ENCODE results near the gene CCDC134. TPM values are rescaled to one million over a fixed set of nuclear protein-coding genes. Genes with fewer than 3 reads are reported as not detected.
"Not testable (repeated sequence)": the region's sequence is repeated elsewhere in the genome, so short reads cannot be mapped to it uniquely, and the experiment has no call there.

The CCDC134 gene
- total RNA-seq, 2 experiments from 2014 or later, result 21.0 to 21.6 TPM

DNA sequence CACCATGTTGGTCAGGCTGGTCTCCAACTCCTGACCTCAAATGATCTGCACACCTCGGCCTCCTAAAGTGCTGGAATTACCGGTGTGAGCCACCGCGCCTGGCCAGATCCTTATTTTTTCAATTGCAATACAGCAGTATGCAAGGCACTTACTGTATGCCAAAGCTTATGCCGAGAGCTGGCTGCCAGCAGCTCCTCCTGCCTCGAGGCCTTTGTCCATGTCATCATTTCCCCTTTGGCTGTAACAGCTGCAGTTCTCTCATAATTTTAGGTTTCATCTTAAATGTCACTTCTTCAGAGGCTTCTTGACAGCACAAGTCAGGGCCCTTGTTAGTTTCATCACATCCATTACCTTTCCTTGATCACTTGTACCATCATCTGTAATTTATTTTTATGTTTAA lies 30.9 kb downstream of the CCDC134 start:
- Mint-ChIP-seq H3K27ac (peak overlapping the region; percentile 100), H3K4me1 (peaks cover 42% of the 10 kb centered on the region), H3K36me3 (ENCODE audit: low read depth) (peaks cover 50% of the 10 kb centered on the region), H3K4me3 (peak overlapping the region; percentile 93), H3K9me3 (peaks cover 7% of the 10 kb centered on the region), H3K27me3 (no peaks in the 10 kb centered on the region)
- DNase-seq, result no peak
- ChIA-PET POLR2A (no interaction called here), CTCF (interaction anchor here (0.7 to 2.4 kb wide), 6 partner anchors 9 to 194 kb away, joined by 3 to 11 read pairs (median 4); no protein-coding TSS in a partner anchor)

- peaks cover 7% of the 10 kb centered on the region for H3K9me3 Mint-ChIP-seq
- peaks cover 48% of the 10 kb centered on the region for H3K4me1 Mint-ChIP-seq
- CTCF ChIA-PET, result interaction anchor here (0.7 to 2.4 kb wide), 7 partner anchors 9 to 193 kb away, joined by 3 to 11 read pairs (median 6); partner anchors contain the start of gene CENPM
- H3K36me3 Mint-ChIP-seq (ENCODE audit: low read depth), result peaks cover 55% of the 10 kb centered on the region
- peak overlapping the region; percentile 93 for H3K4me3 Mint-ChIP-seq
- H3K27me3 Mint-ChIP-seq, result no peaks in the 10 kb centered on the region
- POLR2A ChIA-PET, result interaction anchor here (0.5 to 1.2 kb wide), 7 partner anchors 11 to 280 kb away, joined by 3 to 8 read pairs (median 4); partner anchors contain the start of genes CCDC134 and NDUFA6
- peak overlapping the region; percentile 100 for H3K27ac Mint-ChIP-seq
- no peak for DNase-seq
These were observed 31.5 kb downstream of the CCDC134 start for GRCh38 chr22:41831828-41832552.

DNA sequence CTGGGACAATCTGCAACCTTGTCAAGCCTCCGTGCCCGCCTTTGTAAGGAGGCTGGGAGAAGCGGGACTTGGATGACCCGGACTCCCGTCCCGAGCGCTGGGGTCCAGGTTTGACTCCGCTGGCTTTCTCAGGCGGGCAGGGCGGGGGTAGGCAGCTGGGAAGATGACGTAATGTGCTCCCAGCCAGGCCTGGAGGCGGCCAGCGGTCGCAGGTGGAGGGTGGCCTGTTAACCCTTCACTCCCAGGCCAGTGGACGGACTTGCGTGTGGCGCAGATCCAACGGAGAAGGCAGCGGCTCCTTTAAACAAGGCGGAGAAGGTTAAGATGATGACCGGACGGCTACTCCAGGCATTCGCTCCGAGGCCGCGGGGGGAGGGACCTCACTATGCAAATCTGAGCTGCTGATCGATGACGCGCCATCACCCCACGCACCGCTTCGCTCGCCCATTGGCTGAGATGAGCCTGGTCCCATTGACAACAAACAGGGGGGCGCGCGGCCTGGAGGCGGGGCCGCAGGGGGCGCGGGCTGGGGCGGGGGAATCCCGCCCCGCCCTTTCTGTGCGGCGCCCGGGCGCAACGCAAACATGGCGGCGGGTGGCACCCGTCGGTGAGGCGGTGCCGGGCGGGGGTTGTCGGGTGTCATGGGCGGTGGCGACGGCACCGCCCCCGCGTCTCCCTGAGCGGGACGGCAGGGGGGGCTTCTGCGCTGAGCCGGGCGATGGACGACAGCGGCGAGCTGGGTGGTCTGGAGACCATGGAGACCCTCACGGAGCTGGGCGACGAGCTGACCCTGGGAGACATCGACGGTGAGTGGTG lies 32.3 kb downstream of the CCDC134 start, which contains the start of gene SREBF2:
Gene SREBF2 (plus strand): TSS at position 553 of the 816 bp plus-strand sequence. CDS start 166 bp downstream, at position 719.
- Mint-ChIP-seq H3K36me3 (ENCODE audit: low read depth) (peaks cover 57% of the 10 kb centered on the region), H3K9me3 (peaks cover 7% of the 10 kb centered on the region), H3K4me3 (peak within 1 kb of the TSS; percentile 93), H3K27me3 (no peaks in the 10 kb centered on the region), H3K27ac (peak within 1 kb of the TSS; percentile 100), H3K4me1 (peaks cover 47% of the 10 kb centered on the region)
- CTCF ChIA-PET, result interaction anchor here (0.6 to 2.4 kb wide), 6 partner anchors 10 to 136 kb away, joined by 3 to 11 read pairs (median 6); partner anchors contain the start of gene CENPM
- POLR2A ChIA-PET, result interaction anchor here (0.5 to 1.2 kb wide), 7 partner anchors 10 to 281 kb away, joined by 3 to 8 read pairs (median 4); partner anchors contain the start of genes CCDC134 and NDUFA6
- DNase-seq, result peak; percentile 100

DNA sequence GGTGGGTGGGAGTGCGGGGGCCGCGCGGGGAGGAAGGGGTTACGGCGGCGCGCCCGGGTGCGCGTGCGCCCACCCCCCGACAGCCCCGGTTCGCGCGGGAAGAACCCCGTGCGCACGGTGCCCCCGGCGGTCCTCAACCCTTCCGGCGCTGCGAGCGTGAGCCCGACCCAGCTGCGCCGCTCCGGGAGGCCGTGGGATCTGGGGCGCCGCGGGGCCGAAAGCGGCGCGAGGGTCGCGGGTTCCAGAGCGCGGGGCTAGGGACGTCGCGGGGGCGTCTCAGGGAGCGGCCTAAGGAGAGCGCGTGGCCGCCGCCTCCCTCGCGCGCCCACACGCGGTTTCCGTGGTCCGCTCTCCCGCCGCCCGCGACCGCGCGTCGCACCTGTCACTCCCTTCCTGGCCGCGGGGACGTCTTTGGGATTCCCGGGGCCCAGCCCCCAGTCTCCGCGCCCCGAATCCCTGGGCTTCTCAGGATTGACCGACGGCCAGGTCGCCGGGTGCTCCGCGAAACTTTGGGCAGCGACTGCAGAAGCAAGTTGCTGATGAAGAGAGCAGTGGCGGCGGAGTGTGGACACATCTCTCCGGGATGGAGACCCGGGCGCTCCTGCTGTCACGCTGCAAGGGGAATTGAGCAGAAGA lies 33.0 kb downstream of the CCDC134 start:
- ChIA-PET POLR2A (interaction anchor here (0.5 to 1.2 kb wide), 3 partner anchors 24 to 91 kb away, joined by 4 to 8 read pairs (median 7); partner anchors contain the start of gene CCDC134), CTCF (interaction anchor here (0.6 to 2.4 kb wide), 7 partner anchors 9 to 136 kb away, joined by 3 to 11 read pairs (median 6); partner anchors contain the start of gene CENPM)
- DNase-seq, result peak; percentile 43
- Mint-ChIP-seq H3K4me1 (peaks cover 53% of the 10 kb centered on the region), H3K27ac (peak overlapping the region; percentile 100), H3K36me3 (ENCODE audit: low read depth) (peaks cover 64% of the 10 kb centered on the region), H3K27me3 (no peaks in the 10 kb centered on the region), H3K9me3 (peaks cover 7% of the 10 kb centered on the region), H3K4me3 (peak overlapping the region; percentile 93)

- DNase-seq, result no peak
- ChIA-PET POLR2A (interaction anchor here (0.5 kb wide), 1 partner anchor 90 kb away, joined by 4 read pairs; no protein-coding TSS in a partner anchor), CTCF (interaction anchor here (1.7 to 1.8 kb wide), 2 partner anchors 12 to 25 kb away, joined by 4 to 5 read pairs; no protein-coding TSS in a partner anchor)
- Mint-ChIP-seq H3K4me1 (peaks cover 60% of the 10 kb centered on the region), H3K27ac (peak overlapping the region; percentile 90), H3K36me3 (ENCODE audit: low read depth) (peaks cover 69% of the 10 kb centered on the region), H3K4me3 (peak overlapping the region; percentile 90), H3K9me3 (peaks cover 7% of the 10 kb centered on the region), H3K27me3 (no peaks in the 10 kb centered on the region)
These were observed 33.8 kb downstream of the CCDC134 start for GRCh38 chr22:41834005-41834944.

DNA sequence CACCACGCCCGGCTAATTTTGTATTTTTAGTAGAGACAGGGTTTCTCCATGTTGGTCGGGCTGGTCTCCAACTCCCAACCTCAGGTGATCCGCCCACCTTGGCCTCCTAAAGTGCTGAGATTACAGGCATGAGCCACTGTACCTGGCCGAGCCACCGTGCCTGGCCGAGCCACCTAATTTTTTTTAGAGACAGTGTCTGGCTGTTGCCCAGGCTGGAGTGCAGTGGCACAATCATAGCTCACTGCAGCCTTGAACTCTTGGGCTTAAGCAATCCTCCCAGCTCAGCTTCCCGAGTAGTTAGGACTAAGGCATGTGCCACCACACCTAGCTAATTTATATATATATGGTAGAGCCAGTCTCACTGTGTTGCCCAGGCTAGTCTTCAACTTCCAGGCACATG lies 35.0 kb downstream of the CCDC134 start:
- H3K4me3 Mint-ChIP-seq, DNase-seq, H3K27me3 Mint-ChIP-seq, H3K9me3 Mint-ChIP-seq, POLR2A ChIA-PET, H3K27ac Mint-ChIP-seq: not testable (repeated sequence)
- CTCF ChIA-PET, result interaction anchor here (0.7 to 1.8 kb wide), 2 partner anchors 24 to 37 kb away, joined by 3 to 4 read pairs; no protein-coding TSS in a partner anchor
- Mint-ChIP-seq H3K36me3 (ENCODE audit: low read depth) (peaks cover 67% of the 10 kb centered on the region), H3K4me1 (peaks cover 66% of the 10 kb centered on the region)

DNA sequence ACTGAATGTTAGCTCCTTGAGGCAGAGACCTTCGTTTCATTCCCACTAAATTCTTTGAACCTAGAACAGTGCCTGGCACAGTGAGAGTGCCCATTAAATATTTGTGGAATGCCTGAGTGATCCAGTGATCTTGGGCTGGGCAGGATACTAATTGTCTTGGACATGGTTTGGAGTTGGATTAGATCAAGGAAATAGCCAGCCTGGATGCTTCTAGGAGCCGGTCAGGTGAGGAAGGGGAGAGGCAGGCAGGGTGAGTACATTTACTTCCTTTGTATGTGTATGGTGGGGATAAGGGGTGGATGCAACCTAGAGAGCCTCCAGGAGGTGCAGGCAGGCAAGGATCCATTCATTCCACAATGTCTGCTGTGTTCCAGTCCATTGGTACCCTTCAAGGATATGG lies 36.1 kb downstream of the CCDC134 start:
- H3K27ac Mint-ChIP-seq, result no peak overlapping the region
- no peak for DNase-seq
- H3K36me3 Mint-ChIP-seq (ENCODE audit: low read depth), result peaks cover 59% of the 10 kb centered on the region
- H3K4me1 Mint-ChIP-seq, result peaks cover 68% of the 10 kb centered on the region
- no peak overlapping the region for H3K4me3 Mint-ChIP-seq
- H3K9me3 Mint-ChIP-seq, result peaks cover 4% of the 10 kb centered on the region
- ChIA-PET POLR2A (no interaction called here), CTCF (interaction anchor here (0.7 to 1.8 kb wide), 2 partner anchors 22 to 36 kb away, joined by 3 to 4 read pairs; no protein-coding TSS in a partner anchor)
- H3K27me3 Mint-ChIP-seq, result no peaks in the 10 kb centered on the region

GRCh38 chr22:41838842-41839618 lies 38.6 kb downstream of the CCDC134 start:
- Mint-ChIP-seq H3K4me1 (peaks cover 70% of the 10 kb centered on the region), H3K27ac (no peak overlapping the region), H3K36me3 (ENCODE audit: low read depth) (peaks cover 61% of the 10 kb centered on the region), H3K9me3 (no peaks in the 10 kb centered on the region), H3K27me3 (no peaks in the 10 kb centered on the region), H3K4me3 (no peak overlapping the region)
- ChIA-PET POLR2A (interaction anchor here (0.6 kb wide), 1 partner anchor 23 kb away, joined by 3 read pairs; no protein-coding TSS in a partner anchor), CTCF (interaction anchor here (0.6 to 2.0 kb wide), 5 partner anchors 16 to 568 kb away, joined by 3 to 7 read pairs (median 4); no protein-coding TSS in a partner anchor)
- DNase-seq, result no peak

GRCh38 chr22:41840216-41840615 lies 39.7 kb downstream of the CCDC134 start:
- ChIA-PET CTCF (interaction anchor here (0.7 to 2.0 kb wide), 5 partner anchors 15 to 77 kb away, joined by 3 to 7 read pairs (median 4); no protein-coding TSS in a partner anchor), POLR2A (no interaction called here)
- no peak overlapping the region for H3K4me3 Mint-ChIP-seq
- peaks cover 53% of the 10 kb centered on the region for H3K36me3 Mint-ChIP-seq (ENCODE audit: low read depth)
- DNase-seq, result no peak
- no peaks in the 10 kb centered on the region for H3K9me3 Mint-ChIP-seq
- peak overlapping the region; percentile 27 for H3K27ac Mint-ChIP-seq
- peaks cover 66% of the 10 kb centered on the region for H3K4me1 Mint-ChIP-seq
- H3K27me3 Mint-ChIP-seq, result no peaks in the 10 kb centered on the region

- Mint-ChIP-seq H3K36me3 (ENCODE audit: low read depth) (peaks cover 49% of the 10 kb centered on the region), H3K9me3 (no peaks in the 10 kb centered on the region), H3K27me3 (no peaks in the 10 kb centered on the region), H3K27ac (no peak overlapping the region), H3K4me3 (no peak overlapping the region), H3K4me1 (peaks cover 70% of the 10 kb centered on the region)
- ChIA-PET CTCF (interaction anchor here (0.9 to 1.9 kb wide), 2 partner anchors 16 to 21 kb away, joined by 3 to 7 read pairs; no protein-coding TSS in a partner anchor), POLR2A (no interaction called here)
- DNase-seq, result no peak
These were observed 40.7 kb downstream of the CCDC134 start for GRCh38 chr22:41841085-41841712.
